Measurements from ENCODE around the gene NID1.
"Not testable (repeated sequence)": the region's sequence is repeated elsewhere in the genome, so short reads cannot be mapped to it uniquely, and the experiment has no call there.

NID1 gene

DNA sequence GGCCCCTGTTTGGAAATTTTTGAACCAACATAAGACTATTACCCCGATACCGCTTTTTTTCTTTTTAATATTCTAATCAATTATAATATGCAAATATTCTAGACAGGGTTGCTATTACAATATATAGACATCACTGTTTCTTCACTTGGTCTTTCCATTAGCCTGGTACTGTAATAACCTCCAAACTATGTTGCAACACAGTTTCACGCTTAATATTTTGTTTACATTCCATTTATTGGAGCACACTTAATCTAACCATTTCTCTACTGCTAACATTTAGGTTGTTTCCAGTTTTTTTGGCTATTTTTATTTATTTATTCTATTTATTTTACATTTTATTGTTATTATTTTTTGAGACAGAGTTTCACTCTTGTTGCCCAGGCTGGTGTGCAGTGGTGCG, 17.6 kb upstream of the NID1 start:
- no peak overlapping the region for H3K4me3 ChIP-seq (ENCODE audit: low read depth, low read length)
- TF ChIP-seq CTCF (IDR thresholded peaks at IDR 0.05; ENCODE audit: low read depth, low read length) = no peak

GRCh38 chr1:236081546-236082227, 16.8 kb upstream of the NID1 start:
- TF ChIP-seq CTCF (IDR thresholded peaks at IDR 0.05; ENCODE audit: low read depth, low read length) = no peak

DNA sequence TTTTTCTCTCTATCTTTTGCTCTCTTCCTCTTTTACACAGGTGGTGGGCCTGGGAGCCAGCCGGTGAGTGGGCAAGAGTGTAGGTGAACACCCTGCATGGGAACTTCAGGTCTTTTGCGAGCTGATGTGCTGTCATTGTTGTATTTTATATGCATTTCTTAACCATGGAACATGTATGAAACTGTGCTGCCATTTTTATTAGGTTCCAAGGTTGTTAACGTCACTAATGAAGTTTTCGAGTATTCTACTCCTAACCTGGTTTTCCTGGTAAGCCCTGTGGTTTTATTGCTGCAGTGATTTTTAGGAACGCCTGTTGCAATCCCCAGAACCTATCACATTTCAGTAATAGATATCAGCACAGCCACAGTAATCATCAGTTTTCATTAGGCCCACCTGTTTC, 14.8 kb upstream of the NID1 start:
- TF ChIP-seq CTCF (IDR thresholded peaks at IDR 0.05; ENCODE audit: low read depth, low read length) = no peak
- no peak overlapping the region for H3K4me3 ChIP-seq (ENCODE audit: low read depth, low read length)

More at GRCh38 chr1:236081546-236082227, 16.8 kb upstream of the NID1 start:
- no peak overlapping the region for H3K4me3 ChIP-seq (ENCODE audit: low read depth, low read length)

DNA sequence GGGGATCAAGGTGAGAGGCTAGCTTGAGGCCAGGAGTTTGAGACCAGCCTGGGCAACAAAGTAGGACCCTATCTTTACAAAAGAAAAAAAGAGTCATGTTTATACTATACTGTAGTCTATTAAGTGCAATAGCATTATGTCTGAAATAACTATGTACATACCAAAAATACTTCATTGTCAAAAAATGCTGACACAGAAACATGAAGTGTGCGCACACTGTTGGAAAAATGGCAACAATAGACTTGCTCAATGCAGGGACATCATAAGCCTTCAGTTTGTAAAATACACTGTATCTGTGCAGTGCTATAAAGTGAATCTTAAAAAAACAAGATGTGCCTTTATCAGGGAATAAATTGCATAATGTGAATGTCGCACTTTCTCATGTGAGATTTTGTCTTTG, 14.1 kb upstream of the NID1 start:
- no peak for TF ChIP-seq CTCF (IDR thresholded peaks at IDR 0.05; ENCODE audit: low read depth, low read length)
- H3K4me3 ChIP-seq (ENCODE audit: low read depth, low read length) = no peak overlapping the region

DNA sequence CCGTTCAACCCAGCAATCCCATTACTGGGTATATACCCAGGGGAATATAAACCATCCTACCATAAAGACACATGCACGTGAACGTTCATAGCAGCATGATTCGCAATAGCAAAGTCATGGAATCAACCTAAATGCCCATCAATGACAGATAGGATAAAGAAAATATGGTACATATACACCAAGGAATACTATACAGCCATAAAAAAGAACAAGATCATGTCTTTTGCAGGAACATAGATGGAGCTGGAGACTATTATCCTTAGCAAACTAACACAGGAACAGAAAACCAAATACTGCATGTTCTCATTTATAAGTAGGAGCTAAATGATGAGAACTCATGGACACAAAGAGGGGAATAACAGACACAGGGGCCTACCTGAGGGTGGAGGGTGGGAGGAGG, 13.2 kb upstream of the NID1 start:
- not testable (repeated sequence) for H3K4me3 ChIP-seq (ENCODE audit: low read depth, low read length)

DNA sequence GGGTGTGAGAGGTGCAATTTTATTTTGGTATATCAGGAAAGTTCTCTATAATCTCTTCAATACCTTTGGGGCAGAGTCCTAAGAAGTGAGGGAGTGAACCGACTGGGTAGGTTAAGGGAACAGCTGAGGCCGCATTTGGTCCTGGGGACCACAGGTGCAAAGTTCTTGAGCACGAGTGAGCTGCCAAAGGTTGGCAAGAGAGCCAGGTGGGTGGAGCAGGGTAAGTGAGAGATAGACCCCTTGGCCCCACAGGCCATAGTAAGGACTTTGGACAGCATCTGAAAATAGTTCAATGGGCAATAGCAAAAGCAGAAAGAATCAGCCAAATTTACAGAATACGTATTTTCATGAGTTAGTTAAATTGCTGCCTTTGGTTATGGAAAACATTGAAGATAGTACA, 11.0 kb upstream of the NID1 start:
- TF ChIP-seq CTCF (IDR thresholded peaks at IDR 0.05; ENCODE audit: low read depth, low read length) = no peak
- H3K4me3 ChIP-seq (ENCODE audit: low read depth, low read length) = no peak overlapping the region

- TF ChIP-seq CTCF (IDR thresholded peaks at IDR 0.05; ENCODE audit: low read depth, low read length) = no peak
- H3K4me3 ChIP-seq (ENCODE audit: low read depth, low read length) = no peak overlapping the region
Observed at GRCh38 chr1:236073307-236073897, 8.5 kb upstream of the NID1 start.

GRCh38 chr1:236072001-236072400, 7.1 kb upstream of the NID1 start:
- TF ChIP-seq CTCF (IDR thresholded peaks at IDR 0.05; ENCODE audit: low read depth, low read length) = no peak
- H3K4me3 ChIP-seq (ENCODE audit: low read depth, low read length) = no peak overlapping the region

Data from WI38 (cell line).